ENCODE measurements around the gene GPR161. TPM values are rescaled to one million over a fixed set of nuclear protein-coding genes. Genes with fewer than 3 reads are reported as not detected.

The GPR161 gene
- total and polyA plus RNA-seq, 9 of the 15 experiments (the other 6 are each of a cell fraction or from before 2014, with no cell fraction given), result 0.15 to 2.4 (median 0.76) TPM

DNA sequence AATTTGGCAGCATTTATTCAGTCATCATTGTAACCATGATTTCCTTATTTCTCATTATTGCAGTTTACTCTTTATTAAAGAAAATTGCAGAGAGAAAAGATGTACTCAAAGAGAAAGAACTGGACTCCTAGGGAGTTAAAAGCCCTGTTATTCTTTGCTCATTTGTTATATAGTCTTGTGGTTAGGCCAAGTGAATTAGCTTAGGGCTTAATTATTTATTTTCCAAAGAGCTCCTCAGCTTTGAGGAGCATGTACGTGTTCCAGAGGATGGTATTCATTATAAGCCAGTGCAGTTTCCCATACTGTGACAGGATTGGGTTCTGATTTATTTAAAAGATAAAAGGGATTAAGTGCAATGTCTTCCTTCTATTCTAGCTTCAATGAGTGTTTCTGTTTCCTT, 86.4 kb downstream of the GPR161 start:
- POLR2A ChIA-PET, result interaction anchor here (0.6 to 0.7 kb wide), 2 partner anchors 325 to 404 kb away, joined by 3 read pairs; no protein-coding TSS in a partner anchor
- H3K9ac ChIP-seq (ENCODE audit: insufficient read depth in 1 of 2, low read depth in 2 of 2, low read length in 2 of 2), result no peak overlapping the region
- in situ Hi-C loops (cut with MboI), result no loop called here
- intact Hi-C loops (cut with micrococcal nuclease), result no loop called here
- no peak overlapping the region for H3K4me2 ChIP-seq (ENCODE audit: insufficient read depth, low read length)
- DNase-seq (ENCODE audit: extremely low read depth in 1 of 4, low spot score in 3 of 4) (no peak), ATAC-seq (no peak), FAIRE-seq (no peak)
- H3K4me3 ChIP-seq, result no peak overlapping the region
- no peak overlapping the region for H2AFZ ChIP-seq (ENCODE audit: low read depth, low read length)
- H4K20me1 ChIP-seq (replicated peaks; ENCODE audit: control insufficient read depth, insufficient read depth, low read length), result no peaks in the 10 kb centered on the region
- H3K27ac ChIP-seq (ENCODE audit: extremely low read depth, low read depth, low read length), result no peak overlapping the region
- CTCF ChIA-PET (ENCODE audit: low intra/inter-chr PET ratio), result no interaction called here
- H3K36me3 ChIP-seq (ENCODE audit: control insufficient read depth, insufficient read depth, low read length), result peaks cover 77% of the 10 kb centered on the region
- no peaks in the 10 kb centered on the region for H3K4me1 ChIP-seq (replicated peaks in 1 of 2; ENCODE audit: control insufficient read depth in 2 of 2, insufficient read depth in 2 of 2, low read length in 2 of 2)
- no peaks in the 10 kb centered on the region for H3K9me3 ChIP-seq (replicated peaks; ENCODE audit: control insufficient read depth, insufficient read depth, low read depth, low read length)
- H3K9me1 ChIP-seq (ENCODE audit: control insufficient read depth, insufficient read depth, low read length), result no peaks in the 10 kb centered on the region
- no peaks in the 10 kb centered on the region for H3K79me2 ChIP-seq (ENCODE audit: control insufficient read depth, insufficient read depth, low read length)
- H3K27me3 ChIP-seq (ENCODE audit: control insufficient read depth in 2 of 2, insufficient read depth in 2 of 2, low read length in 2 of 2), result no peaks in the 10 kb centered on the region
- 86% methylated on average over 1 of the region's 1 CpG for WGBS (ENCODE audit: insufficient coverage, low coverage, missing lambda C conversion rate)
- BruUV-seq (replicated peaks), result no TSS peak
- no peak for TF ChIP-seq HCFC1 (IDR thresholded peaks at IDR 0.05; ENCODE audit: low read depth, low read length)
- no peak for TF ChIP-seq EHMT2 (IDR thresholded peaks at IDR 0.05)
- TF ChIP-seq, protein P1, sequence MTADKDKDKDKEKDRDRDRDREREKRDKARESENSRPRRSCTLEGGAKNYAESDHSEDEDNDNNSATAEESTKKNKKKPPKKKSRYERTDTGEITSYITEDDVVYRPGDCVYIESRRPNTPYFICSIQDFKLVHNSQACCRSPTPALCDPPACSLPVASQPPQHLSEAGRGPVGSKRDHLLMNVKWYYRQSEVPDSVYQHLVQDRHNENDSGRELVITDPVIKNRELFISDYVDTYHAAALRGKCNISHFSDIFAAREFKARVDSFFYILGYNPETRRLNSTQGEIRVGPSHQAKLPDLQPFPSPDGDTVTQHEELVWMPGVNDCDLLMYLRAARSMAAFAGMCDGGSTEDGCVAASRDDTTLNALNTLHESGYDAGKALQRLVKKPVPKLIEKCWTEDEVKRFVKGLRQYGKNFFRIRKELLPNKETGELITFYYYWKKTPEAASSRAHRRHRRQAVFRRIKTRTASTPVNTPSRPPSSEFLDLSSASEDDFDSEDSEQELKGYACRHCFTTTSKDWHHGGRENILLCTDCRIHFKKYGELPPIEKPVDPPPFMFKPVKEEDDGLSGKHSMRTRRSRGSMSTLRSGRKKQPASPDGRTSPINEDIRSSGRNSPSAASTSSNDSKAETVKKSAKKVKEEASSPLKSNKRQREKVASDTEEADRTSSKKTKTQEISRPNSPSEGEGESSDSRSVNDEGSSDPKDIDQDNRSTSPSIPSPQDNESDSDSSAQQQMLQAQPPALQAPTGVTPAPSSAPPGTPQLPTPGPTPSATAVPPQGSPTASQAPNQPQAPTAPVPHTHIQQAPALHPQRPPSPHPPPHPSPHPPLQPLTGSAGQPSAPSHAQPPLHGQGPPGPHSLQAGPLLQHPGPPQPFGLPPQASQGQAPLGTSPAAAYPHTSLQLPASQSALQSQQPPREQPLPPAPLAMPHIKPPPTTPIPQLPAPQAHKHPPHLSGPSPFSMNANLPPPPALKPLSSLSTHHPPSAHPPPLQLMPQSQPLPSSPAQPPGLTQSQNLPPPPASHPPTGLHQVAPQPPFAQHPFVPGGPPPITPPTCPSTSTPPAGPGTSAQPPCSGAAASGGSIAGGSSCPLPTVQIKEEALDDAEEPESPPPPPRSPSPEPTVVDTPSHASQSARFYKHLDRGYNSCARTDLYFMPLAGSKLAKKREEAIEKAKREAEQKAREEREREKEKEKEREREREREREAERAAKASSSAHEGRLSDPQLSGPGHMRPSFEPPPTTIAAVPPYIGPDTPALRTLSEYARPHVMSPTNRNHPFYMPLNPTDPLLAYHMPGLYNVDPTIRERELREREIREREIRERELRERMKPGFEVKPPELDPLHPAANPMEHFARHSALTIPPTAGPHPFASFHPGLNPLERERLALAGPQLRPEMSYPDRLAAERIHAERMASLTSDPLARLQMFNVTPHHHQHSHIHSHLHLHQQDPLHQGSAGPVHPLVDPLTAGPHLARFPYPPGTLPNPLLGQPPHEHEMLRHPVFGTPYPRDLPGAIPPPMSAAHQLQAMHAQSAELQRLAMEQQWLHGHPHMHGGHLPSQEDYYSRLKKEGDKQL (CRISPR knock-in tag; IDR thresholded peaks at IDR 0.05; ENCODE audit: borderline replicate concordance), result no peak
- TF ChIP-seq, protein P2, sequence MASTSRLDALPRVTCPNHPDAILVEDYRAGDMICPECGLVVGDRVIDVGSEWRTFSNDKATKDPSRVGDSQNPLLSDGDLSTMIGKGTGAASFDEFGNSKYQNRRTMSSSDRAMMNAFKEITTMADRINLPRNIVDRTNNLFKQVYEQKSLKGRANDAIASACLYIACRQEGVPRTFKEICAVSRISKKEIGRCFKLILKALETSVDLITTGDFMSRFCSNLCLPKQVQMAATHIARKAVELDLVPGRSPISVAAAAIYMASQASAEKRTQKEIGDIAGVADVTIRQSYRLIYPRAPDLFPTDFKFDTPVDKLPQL (IDR thresholded peaks at IDR 0.05; ENCODE audit: extremely low read depth, insufficient read length), result no peak
- no peak for TF ChIP-seq STAG1 (CRISPR knock-in tag; IDR thresholded peaks at IDR 0.05; ENCODE audit: borderline replicate concordance)
- no peak for TF ChIP-seq XRCC5 (IDR thresholded peaks at IDR 0.05; ENCODE audit: low read depth, low read length)
- TF ChIP-seq AFF1 (IDR thresholded peaks at IDR 0.05; ENCODE audit: low read depth in 1 of 2, partially characterized antibody in 2 of 2), result no peak
- no peak for TF ChIP-seq HSF4 (CRISPR knock-in tag; IDR thresholded peaks at IDR 0.05; ENCODE audit: borderline replicate concordance)
- no peak for TF ChIP-seq ZNF444 (CRISPR knock-in tag; IDR thresholded peaks at IDR 0.05)

Measured in K562 (cell line).